ENCODE data around the gene TMEM185B. TPM values are rescaled to one million over a fixed set of nuclear protein-coding genes. Genes with fewer than 3 reads are reported as not detected.
A peak's percentile ranks its signal among the peaks of the same experiment; 100 is the strongest.
"Not testable (repeated sequence)": the region's sequence is repeated elsewhere in the genome, so short reads cannot be mapped to it uniquely, and the experiment has no call there.

The TMEM185B gene
- total RNA-seq, 2 experiments from 2014 or later: 20.3 to 21.4 TPM

GRCh38 chr2:120204945-120205670, 18.1 kb downstream of the TMEM185B start:
- Mint-ChIP-seq H3K9me3 (ENCODE audit: low read depth) (no peaks in the 10 kb centered on the region), H3K4me1 (peaks cover 8% of the 10 kb centered on the region), H3K36me3 (no peaks in the 10 kb centered on the region), H3K27ac (no peak overlapping the region), H3K27me3 (no peaks in the 10 kb centered on the region), H3K4me3 (no peak overlapping the region)
- ATAC-seq: no peak
- no peak for DNase-seq
- CTCF ChIA-PET: interaction anchor here (0.9 to 2.1 kb wide), 5 partner anchors 9 to 108 kb away, joined by 3 to 17 read pairs (median 5); no protein-coding TSS in a partner anchor

- DNase-seq: no peak
- CTCF ChIA-PET: interaction anchor here (1.2 to 2.1 kb wide), 5 partner anchors 10 to 109 kb away, joined by 3 to 17 read pairs (median 5); no protein-coding TSS in a partner anchor
- no peak overlapping the region for H3K27ac Mint-ChIP-seq
- H3K9me3 Mint-ChIP-seq (ENCODE audit: low read depth): no peaks in the 10 kb centered on the region
- no peaks in the 10 kb centered on the region for H3K27me3 Mint-ChIP-seq
- peaks cover 8% of the 10 kb centered on the region for H3K4me1 Mint-ChIP-seq
- no peak for ATAC-seq
- peaks cover 2% of the 10 kb centered on the region for H3K36me3 Mint-ChIP-seq
- no peak overlapping the region for H3K4me3 Mint-ChIP-seq
Observed at GRCh38 chr2:120204417-120204816, 18.8 kb downstream of the TMEM185B start.

- H3K4me3 Mint-ChIP-seq: no peak overlapping the region
- no peak overlapping the region for H3K27ac Mint-ChIP-seq
- DNase-seq: no peak
- ATAC-seq: no peak
- H3K27me3 Mint-ChIP-seq: no peaks in the 10 kb centered on the region
- no peaks in the 10 kb centered on the region for H3K9me3 Mint-ChIP-seq (ENCODE audit: low read depth)
- peaks cover 8% of the 10 kb centered on the region for H3K4me1 Mint-ChIP-seq
- peaks cover 3% of the 10 kb centered on the region for H3K36me3 Mint-ChIP-seq
- CTCF ChIA-PET: interaction anchor here (1.2 to 2.1 kb wide), 4 partner anchors 11 to 109 kb away, joined by 3 to 17 read pairs (median 8); no protein-coding TSS in a partner anchor
Observed at GRCh38 chr2:120204022-120204405, 19.2 kb downstream of the TMEM185B start.

GRCh38 chr2:120203251-120204021, 19.8 kb downstream of the TMEM185B start:
- Mint-ChIP-seq H3K27ac (no peak overlapping the region), H3K9me3 (ENCODE audit: low read depth) (peaks cover 2% of the 10 kb centered on the region), H3K4me3 (no peak overlapping the region), H3K27me3 (no peaks in the 10 kb centered on the region), H3K4me1 (peaks cover 8% of the 10 kb centered on the region), H3K36me3 (peaks cover 5% of the 10 kb centered on the region)
- no peak for ATAC-seq
- CTCF ChIA-PET: interaction anchor here (1.1 to 2.1 kb wide), 5 partner anchors 11 to 110 kb away, joined by 3 to 17 read pairs (median 5); no protein-coding TSS in a partner anchor
- DNase-seq: no peak

- CTCF ChIA-PET: interaction anchor here (1.8 kb wide), 1 partner anchor 25 kb away, joined by 5 read pairs; no protein-coding TSS in a partner anchor
- not testable (repeated sequence) for ATAC-seq; H3K4me1 Mint-ChIP-seq; H3K9me3 Mint-ChIP-seq (ENCODE audit: low read depth); H3K27ac Mint-ChIP-seq; H3K27me3 Mint-ChIP-seq; H3K4me3 Mint-ChIP-seq; DNase-seq
- H3K36me3 Mint-ChIP-seq: peaks cover 14% of the 10 kb centered on the region
Observed at GRCh38 chr2:120199817-120200459, 23.3 kb downstream of the TMEM185B start.

- DNase-seq (no peak), ATAC-seq (no peak)
- H3K27ac Mint-ChIP-seq: no peak overlapping the region
- no peaks in the 10 kb centered on the region for H3K4me1 Mint-ChIP-seq
- H3K27me3 Mint-ChIP-seq: peaks cover 14% of the 10 kb centered on the region
- no peak overlapping the region for H3K4me3 Mint-ChIP-seq
- CTCF ChIA-PET: interaction anchor here (1.2 to 1.6 kb wide), 6 partner anchors 10 to 34 kb away, joined by 3 to 6 read pairs (median 4); no protein-coding TSS in a partner anchor
- peaks cover 13% of the 10 kb centered on the region for H3K9me3 Mint-ChIP-seq (ENCODE audit: low read depth)
- H3K36me3 Mint-ChIP-seq: peaks cover 24% of the 10 kb centered on the region
Observed at GRCh38 chr2:120195553-120195952, 27.6 kb downstream of the TMEM185B start.

GRCh38 chr2:120192280-120192679, 30.9 kb downstream of the TMEM185B start:
- H3K27me3 Mint-ChIP-seq: peaks cover 18% of the 10 kb centered on the region
- ATAC-seq (no peak), DNase-seq (no peak)
- peaks cover 19% of the 10 kb centered on the region for H3K36me3 Mint-ChIP-seq
- H3K4me1 Mint-ChIP-seq: no peaks in the 10 kb centered on the region
- CTCF ChIA-PET: no interaction called here
- no peak overlapping the region for H3K4me3 Mint-ChIP-seq
- peaks cover 13% of the 10 kb centered on the region for H3K9me3 Mint-ChIP-seq (ENCODE audit: low read depth)
- no peak overlapping the region for H3K27ac Mint-ChIP-seq

- Mint-ChIP-seq H3K9me3 (ENCODE audit: low read depth) (peaks cover 9% of the 10 kb centered on the region), H3K27me3 (peaks cover 22% of the 10 kb centered on the region)
- CTCF ChIA-PET: no interaction called here
Observed at GRCh38 chr2:120189189-120189588, 34.0 kb downstream of the TMEM185B start.

GRCh38 chr2:120182019-120182560, 41.1 kb downstream of the TMEM185B start:
- Mint-ChIP-seq H3K4me1 (peaks cover 51% of the 10 kb centered on the region), H3K4me3 (peak overlapping the region; percentile 16), H3K9me3 (ENCODE audit: low read depth) (no peaks in the 10 kb centered on the region), H3K27me3 (peaks cover 4% of the 10 kb centered on the region), H3K27ac (peak overlapping the region; percentile 76), H3K36me3 (peaks cover 7% of the 10 kb centered on the region)
- ATAC-seq: no peak
- CTCF ChIA-PET: interaction anchor here (0.8 to 3.7 kb wide), 5 partner anchors 13 to 540 kb away, joined by 3 to 17 read pairs (median 4); no protein-coding TSS in a partner anchor
- no peak for DNase-seq

More at GRCh38 chr2:120189189-120189588, 34.0 kb downstream of the TMEM185B start:
- no peak for ATAC-seq
- no peak overlapping the region for H3K27ac Mint-ChIP-seq
- no peak overlapping the region for H3K4me3 Mint-ChIP-seq
- H3K4me1 Mint-ChIP-seq: peaks cover 6% of the 10 kb centered on the region
- peaks cover 10% of the 10 kb centered on the region for H3K36me3 Mint-ChIP-seq
- DNase-seq: no peak

GRCh38 chr2:120180066-120180465, 43.1 kb downstream of the TMEM185B start:
- peaks cover 67% of the 10 kb centered on the region for H3K4me1 Mint-ChIP-seq
- peaks cover 7% of the 10 kb centered on the region for H3K36me3 Mint-ChIP-seq
- no peak overlapping the region for H3K4me3 Mint-ChIP-seq
- no peaks in the 10 kb centered on the region for H3K27me3 Mint-ChIP-seq
- CTCF ChIA-PET: interaction anchor here (1.1 to 6.4 kb wide), 3 partner anchors 8 to 133 kb away, joined by 3 to 82 read pairs (median 17); no protein-coding TSS in a partner anchor
- DNase-seq: no peak
- H3K9me3 Mint-ChIP-seq (ENCODE audit: low read depth): no peaks in the 10 kb centered on the region
- H3K27ac Mint-ChIP-seq: no peak overlapping the region
- ATAC-seq: no peak

GRCh38 chr2:120179396-120179795, 43.8 kb downstream of the TMEM185B start:
- no peak overlapping the region for H3K4me3 Mint-ChIP-seq
- H3K27ac Mint-ChIP-seq: peak overlapping the region; percentile 7
- no peak for ATAC-seq
- no peak for DNase-seq
- CTCF ChIA-PET: interaction anchor here (5.4 to 6.4 kb wide), 2 partner anchors 70 to 132 kb away, joined by 82 to 93 read pairs; no protein-coding TSS in a partner anchor
- H3K9me3 Mint-ChIP-seq (ENCODE audit: low read depth): no peaks in the 10 kb centered on the region
- H3K4me1 Mint-ChIP-seq: peaks cover 65% of the 10 kb centered on the region
- peaks cover 7% of the 10 kb centered on the region for H3K36me3 Mint-ChIP-seq
- H3K27me3 Mint-ChIP-seq: no peaks in the 10 kb centered on the region

GRCh38 chr2:120177973-120178372, 45.2 kb downstream of the TMEM185B start:
- H3K27ac Mint-ChIP-seq: peak overlapping the region; percentile 96
- no peaks in the 10 kb centered on the region for H3K9me3 Mint-ChIP-seq (ENCODE audit: low read depth)
- H3K4me3 Mint-ChIP-seq: peak overlapping the region; percentile 89
- no peaks in the 10 kb centered on the region for H3K27me3 Mint-ChIP-seq
- no peak for DNase-seq
- peaks cover 3% of the 10 kb centered on the region for H3K36me3 Mint-ChIP-seq
- CTCF ChIA-PET: interaction anchor here (0.6 to 6.4 kb wide), 11 partner anchors 53 to 537 kb away, joined by 3 to 93 read pairs (median 3); no protein-coding TSS in a partner anchor
- ATAC-seq: no peak
- H3K4me1 Mint-ChIP-seq: peaks cover 62% of the 10 kb centered on the region
